SK-N-SH (cell line): ENCODE measurements around the gene GLUD1. TPM values are rescaled to one million over a fixed set of nuclear protein-coding genes. Genes with fewer than 3 reads are reported as not detected.
"Not testable (repeated sequence)": the region's sequence is repeated elsewhere in the genome, so short reads cannot be mapped to it uniquely, and the experiment has no call there.

Experiments
- CTCF ChIA-PET: fragments of 300-600, 350-600 bp; formaldehyde crosslinking; extraction: SDS; loops from one replicate; lab custom pipeline; 2021; lab: Yijun Ruan, JAX
- POLR2A ChIA-PET: fragments of 350-600 bp; sonication (Branson Sonifier 250); formaldehyde crosslinking; extraction: SDS; loops from one replicate; lab custom pipeline; 2020; ENCODE audit warnings: antibody characterized with exemption, inconsistent platforms; lab: Yijun Ruan, JAX
- DNase-seq: peaks from one replicate; pipeline ENCODE4 v3.0.0; 2012
- H2AFZ ChIP-seq: fragments of 200-600 bp; sonication (generic); 2 replicates; pipeline ENCODE4 v1.8.1; 2016; ENCODE audit warnings: antibody characterized with exemption, mild to moderate bottlenecking, low read depth
- H3F3A ChIP-seq: fragments of 200-600 bp; sonication (generic); replicated peaks from 2 replicates; pipeline ENCODE3; 2016; ENCODE audit warnings: antibody characterized with exemption, mild to moderate bottlenecking; ENCODE audit not compliant: insufficient read depth
- H3K27ac ChIP-seq, 2 experiments: fragments of 200-500 bp in 1 of 2; fragments of 200-600 bp in 1 of 2; sonication (Bioruptor generic) in 1 of 2; sonication (generic), shearing (Covaris generic) in 1 of 2; 2 replicates each; pipeline versions ENCODE4 v1.5.1 to v1.6.1; 2014 to 2016; ENCODE audit warnings: low read depth in 2 of 2, inconsistent platforms in 1 of 2, low read length in 1 of 2, mild to moderate bottlenecking in 1 of 2, mixed read lengths in 1 of 2
- H3K27me3 ChIP-seq: fragments of 200-600 bp; sonication (generic), shearing (Covaris generic); 2 replicates; pipeline ENCODE4 v1.6.1; 2016; ENCODE audit warnings: mixed run types; ENCODE audit not compliant: insufficient read depth
- H3K36me3 ChIP-seq, 2 experiments: fragments of 200-500 bp in 1 of 2; fragments of 200-600 bp in 1 of 2; sonication (Bioruptor generic) in 1 of 2; sonication (generic) in 1 of 2; replicated peaks in 1 of 2; 2 replicates each; pipeline versions ENCODE3 to v1.5.1; 2014 to 2016; ENCODE audit warnings: low read length in 1 of 2, mild to moderate bottlenecking in 1 of 2; ENCODE audit not compliant: insufficient read depth in 2 of 2, control insufficient read depth in 1 of 2
- H3K4me1 ChIP-seq, 2 experiments: fragments of 200-500 bp in 1 of 2; fragments of 200-600 bp in 1 of 2; sonication (Bioruptor generic) in 1 of 2; sonication (generic), shearing (Covaris generic) in 1 of 2; 2 replicates each; pipeline versions ENCODE4 v1.5.1 to v1.6.1; 2014 to 2016; ENCODE audit warnings: low read depth in 1 of 2, low read length in 1 of 2, mixed run types in 1 of 2; ENCODE audit not compliant: insufficient read depth in 2 of 2, control insufficient read depth in 1 of 2
- H3K4me2 ChIP-seq: fragments of 200-600 bp; sonication (generic), shearing (Covaris generic); 2 replicates; pipeline ENCODE4 v1.6.1; 2017; ENCODE audit warnings: mixed run types
- H3K4me3 ChIP-seq, 2 experiments: fragments of 200-500 bp in 1 of 2; fragments of 200-600 bp in 1 of 2; sonication (Bioruptor generic) in 1 of 2; sonication (generic), shearing (Covaris generic) in 1 of 2; 2 replicates each; pipeline versions ENCODE4 v1.5.1 to v1.8.1; 2014 to 2016; ENCODE audit warnings: low read depth in 2 of 2, inconsistent platforms in 1 of 2, low read length in 1 of 2, mild to moderate bottlenecking in 1 of 2, mixed read lengths in 1 of 2, moderate library complexity in 1 of 2
- H3K79me2 ChIP-seq: fragments of 200-600 bp; sonication (generic); 2 replicates; pipeline ENCODE4 v1.8.1; 2017; ENCODE audit warnings: mild to moderate bottlenecking; ENCODE audit not compliant: insufficient read depth
- H3K9ac ChIP-seq: fragments of 200-600 bp; sonication (generic); 2 replicates; pipeline ENCODE4 v1.6.1; 2017; ENCODE audit warnings: mixed run types
- H3K9me2 ChIP-seq: fragments of 200-600 bp; sonication (generic); 2 replicates; pipeline ENCODE4 v1.6.1; 2017; ENCODE audit warnings: mixed run types
- H3K9me3 ChIP-seq: fragments of 200-600 bp; sonication (generic); 2 replicates; pipeline ENCODE4 v1.6.1; 2017; ENCODE audit warnings: mixed run types, mild to moderate bottlenecking, moderate library complexity
- H4K20me1 ChIP-seq: fragments of 200-600 bp; sonication (generic); 2 replicates; pipeline ENCODE4 v1.6.1; 2017; ENCODE audit warnings: mild to moderate bottlenecking, mixed run types; ENCODE audit not compliant: insufficient read depth
- CHD2 ChIP-seq: fragments of 150-350 bp; IDR thresholded peaks from 2 replicates; pipeline ENCODE4 v1.6.1; 2018; ENCODE audit warnings: low read length; ENCODE audit not compliant: partially characterized antibody
- CTCF ChIP-seq: fragments of 200-600 bp; sonication (generic); IDR thresholded peaks from 2 replicates; pipeline ENCODE4 v1.6.1; 2017; ENCODE audit warnings: antibody characterized with exemption, mild to moderate bottlenecking, moderate library complexity
- EZH2phosphoT487 ChIP-seq: fragments of 200-600 bp; sonication (generic); IDR thresholded peaks from 2 replicates; pipeline ENCODE4 v1.6.1; 2017; ENCODE audit warnings: low read depth, mixed run types, mild to moderate bottlenecking, antibody characterized with exemption, moderate library complexity, borderline replicate concordance
- FOXM1 ChIP-seq: IDR thresholded peaks from 2 replicates; pipeline ENCODE4 v1.4.0; 2012; ENCODE audit warnings: low read depth, mild to moderate bottlenecking
- GATA2 ChIP-seq: sonication (generic); formaldehyde crosslinking; IDR thresholded peaks from 2 replicates; pipeline ENCODE4 v1.5.0; 2020; ENCODE audit warnings: mild to moderate bottlenecking, missing genetic modification reagents
- JUND ChIP-seq: IDR thresholded peaks from 2 replicates; pipeline ENCODE4 v1.4.0; 2012
- MEF2A ChIP-seq: IDR thresholded peaks from 2 replicates; pipeline ENCODE4 v1.4.0; 2012; ENCODE audit warnings: low read depth, borderline replicate concordance
- MXI1 ChIP-seq: IDR thresholded peaks from 2 replicates; pipeline ENCODE4 v1.6.1; 2012; ENCODE audit warnings: mild to moderate bottlenecking, low read depth, low read length, improper control_type of control experiment
- NFIC ChIP-seq: IDR thresholded peaks from 2 replicates; pipeline ENCODE4 v1.4.0; 2012; ENCODE audit warnings: borderline replicate concordance
- PBX3 ChIP-seq: IDR thresholded peaks from 2 replicates; pipeline ENCODE4; 2012
- RFX5 ChIP-seq: IDR thresholded peaks from 2 replicates; pipeline ENCODE4 v1.6.1; 2012; ENCODE audit warnings: mild to moderate bottlenecking, improper control_type of control experiment, low read length
- RXRA ChIP-seq: IDR thresholded peaks from 2 replicates; pipeline ENCODE4 v1.4.0; 2012; ENCODE audit warnings: low read depth, mild to moderate bottlenecking, borderline replicate concordance
- SIN3A ChIP-seq: IDR thresholded peaks from 2 replicates; pipeline ENCODE4 v1.6.1; 2012; ENCODE audit warnings: low read depth, mild to moderate bottlenecking, low read length, moderate library complexity, borderline replicate concordance
- TAF1 ChIP-seq: IDR thresholded peaks from 2 replicates; pipeline ENCODE4 v1.6.1; 2012; ENCODE audit warnings: low read depth, mild to moderate bottlenecking, low read length, moderate library complexity, borderline replicate concordance
- TEAD4 ChIP-seq: IDR thresholded peaks from 2 replicates; pipeline ENCODE4 v1.4.0; 2012; ENCODE audit warnings: mild to moderate bottlenecking, borderline replicate concordance; ENCODE audit not compliant: insufficient read depth
- USF1 ChIP-seq: IDR thresholded peaks from 2 replicates; pipeline ENCODE4 v1.4.0; 2012; ENCODE audit warnings: low read depth, borderline replicate concordance
- USF2 ChIP-seq: fragments of 150-350 bp; IDR thresholded peaks from 2 replicates; pipeline ENCODE4 v1.6.1; 2017; ENCODE audit warnings: antibody characterized with exemption, low read length, low read depth, borderline replicate concordance
- YY1 ChIP-seq: IDR thresholded peaks from 2 replicates; pipeline ENCODE4 v1.4.0; 2012; ENCODE audit warnings: low read depth, mild to moderate bottlenecking
- ZBTB33 ChIP-seq: IDR thresholded peaks from 2 replicates; pipeline ENCODE4 v1.4.0; 2012; ENCODE audit warnings: low read depth, borderline replicate concordance
- WGBS: methylation state at CpG from one replicate; pipeline ENCODE4 v1.1.6; 2017; ENCODE audit warnings: low lambda C conversion rate; 5-methylcytosine and 5-hydroxymethylcytosine counted together
- polyA plus RNA-seq, 3 experiments: library from polyadenylated mRNA; depleted of rRNA; stranded (reverse); fragments of >200 nt; gene quantifications; 2 replicates each; pipeline ENCODE4 v1.2.3, GENCODE V29; 2012

GLUD1 gene
- polyA plus RNA-seq, 1 of the 3 experiments (the other 2 are of a cell fraction) = 43.3 TPM

- no peak overlapping the region for H3K9ac ChIP-seq
- no peaks in the 10 kb centered on the region for H4K20me1 ChIP-seq
- no peaks in the 10 kb centered on the region for H3K9me2 ChIP-seq
- H3K27me3 ChIP-seq = no peaks in the 10 kb centered on the region
- H3F3A ChIP-seq = no peaks in the 10 kb centered on the region
- TF ChIP-seq FOXM1 (no peak), CTCF (no peak), TEAD4 (no peak), USF1 (no peak), TAF1 (no peak), RXRA (no peak), USF2 (no peak), MXI1 (no peak), YY1 (no peak), RFX5 (no peak), MEF2A (no peak), EZH2phosphoT487 (no peak), NFIC (no peak), SIN3A (no peak), ZBTB33 (no peak), PBX3 (no peak), GATA2 (CRISPR knock-in tag) (no peak), JUND (no peak), CHD2 (no peak)
- peaks cover 18 to 43% of the 10 kb centered on the region in 2 experiments for H3K36me3 ChIP-seq
- peaks cover 58% of the 10 kb centered on the region for H3K79me2 ChIP-seq
- no peak for DNase-seq
- CTCF ChIA-PET = no interaction called here
- 95% methylated on average over 7 of the region's 7 CpGs for WGBS
- H3K4me2 ChIP-seq = no peak overlapping the region
- POLR2A ChIA-PET = no interaction called here
- H3K27ac ChIP-seq = no peak overlapping the region
- H3K4me1 ChIP-seq = no peaks in the 10 kb centered on the region
- H3K9me3 ChIP-seq = no peaks in the 10 kb centered on the region
- H3K4me3 ChIP-seq = no peak overlapping the region
- H2AFZ ChIP-seq = no peak overlapping the region
Observed at GRCh38 chr10:87105446-87106124, 10.9 kb upstream of the GLUD1 start.

GRCh38 chr10:87104727-87105126, 10.1 kb upstream of the GLUD1 start:
- H3K4me3 ChIP-seq, H3K27ac ChIP-seq, H3K9me3 ChIP-seq, CTCF ChIA-PET, H3F3A ChIP-seq, H4K20me1 ChIP-seq, POLR2A ChIA-PET, H3K27me3 ChIP-seq, H2AFZ ChIP-seq, H3K9ac ChIP-seq, H3K4me2 ChIP-seq, H3K4me1 ChIP-seq, H3K9me2 ChIP-seq, DNase-seq: not testable (repeated sequence)
- H3K36me3 ChIP-seq = peaks cover 18 to 39% of the 10 kb centered on the region in 2 experiments
- 96% methylated on average over 8 of the region's 8 CpGs for WGBS
- peaks cover 58% of the 10 kb centered on the region for H3K79me2 ChIP-seq
